H1 (cell line): ENCODE results near the gene LDB1.

ENCODE experiments used
- CTCF ChIP-seq, 3 experiments: IDR thresholded peaks; 1 replicate in 2 of 3; 2 replicates in 1 of 3; pipeline versions ENCODE4 v1.5.1 to v1.6.1; 2011; ENCODE audit warnings: low read length in 3 of 3, mild to moderate bottlenecking in 3 of 3, inconsistent platforms in 2 of 3, low read depth in 1 of 3, moderate library complexity in 1 of 3; ENCODE audit not compliant: insufficient read depth in 1 of 3; ENCODE audit errors: control extremely low read depth in 1 of 3
- FOSL1 ChIP-seq: IDR thresholded peaks from 2 replicates; pipeline ENCODE4 v1.6.1; 2011; ENCODE audit warnings: mild to moderate bottlenecking, low read depth, low read length, moderate library complexity; ENCODE audit not compliant: insufficient read depth
- HDAC2 ChIP-seq, 2 experiments: fragments of 300-600 bp in 1 of 2; sonication (generic) in 1 of 2; IDR thresholded peaks; 2 replicates each; pipeline ENCODE4 v1.6.1; 2011 to 2012; ENCODE audit warnings: low read depth in 2 of 2, low read length in 2 of 2, mild to moderate bottlenecking in 2 of 2, moderate library complexity in 2 of 2, borderline replicate concordance in 1 of 2, inconsistent platforms in 1 of 2
- JUND ChIP-seq: IDR thresholded peaks from 2 replicates; pipeline ENCODE4 v1.6.1; 2011; ENCODE audit warnings: mild to moderate bottlenecking, improper control_type of control experiment, low read length
- MAX ChIP-seq: IDR thresholded peaks from 2 replicates; pipeline ENCODE4 v1.6.1; 2012; ENCODE audit warnings: inconsistent platforms
- POLR2A ChIP-seq, 2 experiments: IDR thresholded peaks; 1 replicate in 1 of 2; 2 replicates in 1 of 2; pipeline ENCODE4 v1.6.1; 2011; ENCODE audit warnings: low read depth in 2 of 2, low read length in 2 of 2, mild to moderate bottlenecking in 2 of 2; ENCODE audit errors: control extremely low read depth in 1 of 2
- POLR2AphosphoS5 ChIP-seq: IDR thresholded peaks from 2 replicates; pipeline ENCODE4 v1.6.1; 2011; ENCODE audit warnings: low read depth, low read length
- RFX5 ChIP-seq: IDR thresholded peaks from 2 replicates; pipeline ENCODE4 v1.6.1; 2011; ENCODE audit warnings: low read depth, low read length, improper control_type of control experiment, borderline replicate concordance
- TAF7 ChIP-seq: optimal IDR thresholded peaks from 2 replicates; pipeline ENCODE3; 2011; ENCODE audit warnings: low read depth, mild to moderate bottlenecking, inconsistent platforms, low read length, moderate library complexity, borderline replicate concordance
- USF2 ChIP-seq: IDR thresholded peaks from 2 replicates; pipeline ENCODE4 v1.6.1; 2011; ENCODE audit warnings: low read length, improper control_type of control experiment
- YY1 ChIP-seq: IDR thresholded peaks from 2 replicates; pipeline ENCODE4 v1.6.1; 2011; ENCODE audit warnings: low read depth, mild to moderate bottlenecking, low read length

GRCh38 chr10:102159051-102159597 is 39.0 kb upstream of the LDB1 start:
- no peak for TF ChIP-seq CTCF (IDR thresholded peaks at IDR 0.05; ENCODE audit: control extremely low read depth in 1 of 3, insufficient read depth in 1 of 3, low read depth in 1 of 3, low read length in 3 of 3)
- no peak for TF ChIP-seq FOSL1
- no peak for TF ChIP-seq USF2
- no peak for TF ChIP-seq HDAC2 (IDR thresholded peaks at IDR 0.05; ENCODE audit: borderline replicate concordance in 1 of 2, low read depth in 2 of 2, low read length in 2 of 2)
- no peak for TF ChIP-seq MAX
- no peak for TF ChIP-seq RFX5
- no peak for TF ChIP-seq TAF7
- TF ChIP-seq YY1: no peak
- no peak for TF ChIP-seq JUND
- TF ChIP-seq POLR2AphosphoS5: no peak
- no peak for TF ChIP-seq POLR2A (IDR thresholded peaks at IDR 0.05; ENCODE audit: control extremely low read depth in 1 of 2, low read depth in 2 of 2, low read length in 2 of 2)
